ENCODE results near the gene ARL8A.
"Not testable (repeated sequence)": the region's sequence is repeated elsewhere in the genome, so short reads cannot be mapped to it uniquely, and the experiment has no call there.

ARL8A gene

DNA sequence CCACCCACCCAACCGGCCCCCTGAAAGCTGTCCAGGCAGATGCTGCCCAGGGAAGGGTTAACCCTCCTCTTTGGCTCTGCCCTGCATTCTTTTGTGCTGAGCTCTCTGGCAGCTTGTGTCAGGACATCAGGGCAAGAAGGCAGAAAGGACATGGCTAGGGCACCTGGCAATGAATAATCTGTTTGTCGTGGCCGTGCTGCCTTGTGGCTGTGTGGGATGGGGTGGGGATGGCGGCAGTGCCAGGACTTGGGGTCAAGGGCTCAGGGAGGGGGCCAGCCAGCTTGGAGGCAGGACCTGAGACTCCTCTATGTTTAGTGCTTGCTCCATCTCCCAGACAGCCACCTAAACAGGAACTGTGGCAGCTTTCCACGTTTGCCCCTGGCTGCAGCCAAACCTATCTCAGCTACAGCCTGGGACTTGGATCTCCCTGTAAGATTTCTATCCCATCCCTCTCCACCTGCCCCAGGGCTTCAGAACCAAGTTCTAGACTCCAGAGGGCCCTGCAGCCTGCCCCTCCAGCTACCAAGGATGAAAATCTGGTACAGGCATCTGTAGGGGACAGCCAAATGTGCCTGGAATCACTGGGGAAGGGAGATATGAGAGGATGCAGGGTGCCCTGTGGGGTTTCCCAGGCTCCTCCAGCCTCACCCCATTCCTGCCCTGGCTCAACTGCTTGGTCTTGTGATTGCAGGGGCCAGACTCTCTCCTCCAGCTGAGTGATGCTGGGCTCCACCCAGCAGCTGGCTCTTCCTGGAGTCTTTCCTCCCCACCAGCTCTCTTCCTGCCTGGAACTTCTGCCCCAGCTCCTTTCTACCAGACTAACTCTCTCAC, 31.5 kb downstream of the ARL8A start:
- DNase-seq: peak in 1 of 14 donors; percentile 45

DNA sequence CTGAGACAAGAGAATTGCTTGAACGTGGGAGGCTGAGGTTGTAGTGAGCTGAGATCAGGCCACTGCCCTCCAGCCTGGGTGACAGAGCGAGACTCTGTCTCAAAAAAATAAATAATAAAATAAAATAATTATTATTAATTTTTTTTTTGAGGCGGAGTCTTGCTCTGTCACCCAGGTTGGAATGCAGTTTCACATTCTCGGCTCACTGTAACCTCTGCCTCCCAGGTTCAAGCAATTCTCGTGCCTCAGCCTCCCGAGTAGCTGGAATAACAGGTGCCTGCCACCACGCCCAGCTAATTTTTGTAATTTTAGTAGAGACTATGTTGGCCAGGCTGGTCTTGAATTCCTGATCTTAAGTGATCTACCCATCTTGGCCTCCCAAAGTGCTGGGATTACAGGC, 32.9 kb downstream of the ARL8A start:
- not testable (repeated sequence) for DNase-seq

DNA sequence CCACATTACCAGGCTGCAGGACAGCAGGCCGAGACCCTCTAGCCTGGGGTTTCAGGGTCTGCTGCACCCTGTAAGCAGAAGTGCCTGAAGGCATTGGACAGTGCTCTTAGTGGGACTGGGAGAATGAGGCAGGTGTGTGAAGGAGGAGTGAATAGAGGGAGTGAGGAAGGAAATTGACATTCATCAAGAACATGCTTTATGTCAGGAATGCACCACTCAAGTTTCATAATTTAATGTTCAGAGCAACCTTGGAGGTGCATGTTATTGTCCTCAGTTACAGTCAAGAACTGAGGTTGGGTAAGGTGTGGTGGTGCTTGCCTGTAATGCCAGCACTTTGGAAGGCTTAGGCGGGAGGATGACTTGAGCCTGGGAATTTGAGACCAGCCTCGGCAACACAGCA, 33.6 kb downstream of the ARL8A start:
- DNase-seq: no peak

DNA sequence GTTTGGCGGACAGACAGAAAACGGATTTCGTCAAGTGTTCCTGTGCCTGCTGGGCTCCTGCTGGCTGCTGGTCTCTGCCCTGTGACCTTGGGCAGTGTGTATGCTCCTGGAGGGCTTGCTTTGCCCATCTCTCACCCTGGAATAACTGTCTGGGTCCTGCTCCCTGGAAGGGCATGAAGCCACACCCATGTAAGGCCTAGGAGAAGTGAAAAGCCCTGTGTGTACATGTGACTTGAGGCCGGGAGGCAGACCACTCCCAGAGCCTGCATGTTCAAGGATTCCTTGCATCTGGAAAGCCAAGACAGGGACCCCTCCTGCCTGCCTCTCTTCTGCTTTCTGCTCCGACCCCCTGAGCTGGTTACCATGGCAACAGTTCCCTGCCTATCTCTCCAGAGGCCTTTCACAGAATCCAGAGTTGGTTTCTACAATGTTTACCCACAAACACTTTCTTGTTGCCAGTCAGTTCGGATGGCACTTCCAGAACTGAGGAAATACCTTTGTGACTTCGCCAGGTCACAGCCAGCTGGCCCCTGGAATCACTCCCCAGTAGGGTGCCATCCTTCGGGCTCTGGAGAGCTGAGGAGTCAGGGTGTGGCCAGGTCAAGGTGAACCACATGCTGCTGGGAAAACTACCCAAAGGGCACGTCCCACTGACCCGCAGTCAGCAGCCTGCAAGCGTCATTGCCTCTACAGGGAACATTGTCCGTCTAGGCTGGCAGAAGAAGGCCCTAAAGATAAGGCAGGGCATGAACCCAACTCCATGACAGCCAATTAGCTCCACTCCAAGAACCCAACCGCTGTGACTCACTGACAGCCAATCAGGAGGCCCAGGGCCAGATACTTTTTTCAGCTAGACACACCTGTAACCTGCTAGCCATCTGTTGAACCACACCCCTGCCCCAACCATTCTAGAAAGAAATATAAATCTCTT, 36.5 kb downstream of the ARL8A start:
- DNase-seq: no peak

DNA sequence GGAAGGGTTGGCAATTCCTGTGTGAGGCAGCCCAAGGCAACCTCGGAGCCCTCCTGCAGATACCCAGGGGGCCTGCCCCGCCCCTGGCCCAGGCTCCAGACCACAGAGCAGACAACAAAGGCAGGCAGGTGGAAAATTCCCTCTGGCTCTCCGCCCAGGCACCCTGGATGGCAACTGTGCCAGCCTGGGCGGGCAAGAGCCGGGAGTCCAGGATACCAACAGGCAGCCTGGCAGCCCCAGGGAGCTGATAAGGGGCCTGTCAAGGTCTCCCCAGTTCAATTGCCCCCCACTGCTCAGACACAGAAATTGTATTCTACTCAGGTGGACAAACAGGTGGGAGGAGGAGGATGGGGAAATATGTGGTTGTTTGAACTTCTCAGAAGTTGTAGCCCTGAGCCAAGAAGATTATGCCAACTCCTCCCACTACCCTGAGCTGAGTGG, 37.2 kb downstream of the ARL8A start:
- DNase-seq: no peak

DNA sequence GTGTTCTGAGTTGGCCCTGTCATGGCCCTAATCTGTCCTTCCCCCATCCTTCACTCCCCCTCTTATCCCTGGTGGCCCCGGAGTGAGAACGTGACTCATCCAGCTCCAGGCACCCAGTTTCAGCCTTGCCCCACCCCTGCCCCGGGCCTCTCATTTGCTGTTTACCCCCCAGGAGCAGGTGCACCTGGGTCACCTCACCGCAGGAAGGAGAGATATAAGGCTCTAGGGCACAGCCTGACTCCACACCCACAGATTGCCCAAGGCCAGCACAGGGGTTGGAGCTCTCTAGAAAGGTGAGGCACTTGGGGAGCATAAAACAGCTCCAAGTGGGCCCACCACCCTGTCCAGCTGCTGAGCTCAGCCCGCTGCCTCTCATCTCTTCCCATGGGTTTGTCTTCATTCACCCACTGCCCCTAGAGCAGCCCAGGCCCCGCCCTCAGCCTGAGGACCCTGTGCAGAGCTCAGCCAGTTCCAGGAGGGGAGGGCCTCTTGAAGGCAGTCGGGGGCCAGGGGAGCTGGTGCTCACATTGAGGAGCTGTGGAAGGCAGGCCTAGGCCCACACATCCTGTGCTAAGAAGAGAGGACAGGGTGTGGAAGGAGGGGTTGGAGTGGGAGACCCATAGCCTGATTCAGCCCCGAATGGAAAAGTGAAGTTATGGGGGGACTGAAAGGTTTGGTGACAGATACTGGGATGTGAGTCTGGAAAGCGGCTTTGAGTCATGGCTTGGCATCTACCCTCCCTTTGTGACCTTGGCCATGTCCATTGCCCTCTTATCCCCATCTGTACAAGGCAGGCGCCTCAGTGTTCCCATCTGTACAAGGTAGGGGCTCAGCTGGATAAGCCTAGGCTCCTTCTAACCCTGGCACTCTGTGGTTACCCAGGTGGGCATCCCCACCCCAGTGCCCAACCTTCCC, 37.9 kb downstream of the ARL8A start:
- no peak for DNase-seq

DNA sequence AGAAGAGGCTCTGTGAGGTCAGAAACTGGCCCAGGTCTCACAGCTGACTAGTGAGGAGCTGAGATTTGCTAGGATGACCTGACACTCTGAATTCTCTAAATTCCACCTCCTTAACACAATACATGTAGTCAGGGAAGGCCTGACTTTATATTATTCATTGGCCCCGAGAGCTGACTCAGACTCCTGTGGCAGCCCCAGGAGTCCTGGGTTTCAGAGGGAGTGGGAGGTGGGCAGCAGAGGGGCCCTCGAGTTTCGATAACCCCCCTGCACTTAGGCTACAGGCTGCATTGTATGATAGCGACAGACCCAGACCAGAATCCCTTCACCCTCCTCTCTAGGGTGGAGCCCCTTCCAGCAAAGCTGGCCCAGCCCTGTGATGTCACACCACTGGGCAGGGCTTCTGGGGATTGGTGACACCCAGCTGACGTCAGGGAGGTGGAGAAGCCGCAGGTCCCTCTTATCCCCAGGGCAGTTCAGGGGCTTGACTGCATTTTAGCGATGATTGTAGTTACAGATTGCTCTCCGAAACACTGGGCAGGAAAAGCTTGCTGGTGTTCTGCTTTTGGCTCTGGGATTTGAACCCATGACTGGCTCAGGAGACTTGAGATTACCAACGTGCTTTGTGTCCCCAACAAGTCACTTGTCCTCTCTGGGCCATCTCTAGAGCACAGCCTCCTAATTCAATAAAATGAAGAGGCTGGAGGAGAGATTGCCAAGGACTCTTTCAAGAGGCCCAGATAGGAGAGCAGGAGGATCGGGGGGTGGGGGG, 38.8 kb downstream of the ARL8A start:
- DNase-seq: no peak

DNA sequence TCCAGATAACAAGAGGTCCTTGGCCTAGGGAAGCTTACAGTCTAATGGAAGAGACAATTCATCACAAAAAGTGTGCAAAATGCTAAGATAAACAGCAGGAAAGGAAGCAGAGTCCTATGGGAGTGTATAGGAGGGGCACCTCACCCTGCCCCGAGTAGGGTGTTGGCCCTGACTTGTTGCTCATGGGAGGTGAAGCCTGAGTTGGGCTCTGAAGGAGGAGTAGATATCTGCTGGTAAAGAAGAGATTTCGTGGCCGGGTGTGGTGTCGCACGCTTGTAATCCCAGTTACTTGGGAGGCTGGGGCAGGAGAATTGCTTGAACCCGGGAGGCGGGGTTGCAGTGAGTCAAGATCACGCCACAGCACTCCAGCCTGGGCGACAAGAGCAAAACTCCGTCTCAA, 40.5 kb downstream of the ARL8A start:
- DNase-seq: no peak

DNA sequence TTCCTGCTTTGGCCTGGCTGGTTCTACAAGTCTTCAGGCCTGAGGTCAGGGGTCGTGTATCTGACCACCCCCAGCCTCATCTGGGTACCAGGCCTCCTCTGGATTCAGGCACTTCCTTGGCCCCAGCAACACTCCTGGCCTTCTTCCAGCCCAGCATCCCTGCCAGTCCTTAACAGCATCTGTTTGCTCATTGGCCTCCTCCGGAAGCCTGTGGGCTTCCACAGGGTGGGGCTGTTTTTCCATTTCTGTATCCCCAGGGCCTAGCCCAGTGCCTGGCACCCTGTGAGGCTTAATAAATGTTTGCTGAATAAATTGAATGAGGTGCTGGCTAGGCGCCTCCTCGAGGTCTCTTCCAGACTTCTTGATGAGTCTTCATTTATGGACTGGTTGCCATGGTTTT, 43.4 kb downstream of the ARL8A start:
- peak in 1 of 14 donors; percentile 50 for DNase-seq

DNA sequence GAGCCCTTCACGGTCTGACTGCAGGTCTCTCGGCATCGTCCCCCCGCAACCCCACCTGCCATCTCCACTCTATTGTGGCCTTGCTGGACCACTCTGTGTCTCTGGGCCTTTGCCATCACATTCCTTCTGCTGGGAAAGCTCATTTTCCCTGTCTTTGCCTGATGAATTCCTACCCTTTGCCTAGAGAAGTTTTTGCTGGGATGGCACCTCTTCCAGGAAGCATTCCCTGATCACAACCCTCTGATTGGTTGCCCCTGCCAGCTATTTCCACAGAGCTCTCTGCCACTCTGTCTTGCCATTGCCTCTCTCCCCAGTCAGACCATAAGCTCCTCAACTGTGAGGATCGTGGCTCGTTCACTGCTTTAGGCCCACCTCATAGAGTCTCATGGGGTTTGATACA, 50.7 kb downstream of the ARL8A start:
- DNase-seq: no peak

DNA sequence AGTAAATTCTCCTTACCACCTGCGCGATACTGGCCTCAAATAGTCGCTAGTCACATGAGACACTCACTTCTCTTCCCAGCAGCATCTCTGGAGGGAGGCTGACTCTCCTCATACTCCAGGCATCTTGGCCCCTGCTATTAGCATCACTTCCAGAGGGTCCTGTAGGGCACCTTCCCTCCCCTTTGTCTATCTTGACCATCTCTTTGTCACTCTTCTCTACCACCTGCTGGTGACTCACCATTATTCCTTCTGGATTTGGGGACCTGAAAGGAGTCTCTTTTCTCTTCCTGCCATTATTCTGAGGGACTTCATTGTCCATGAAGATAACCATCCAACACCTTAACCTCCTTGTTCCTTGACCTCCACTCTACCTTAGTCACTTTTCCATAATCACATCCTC, 53.5 kb downstream of the ARL8A start:
- DNase-seq: no peak

DNA sequence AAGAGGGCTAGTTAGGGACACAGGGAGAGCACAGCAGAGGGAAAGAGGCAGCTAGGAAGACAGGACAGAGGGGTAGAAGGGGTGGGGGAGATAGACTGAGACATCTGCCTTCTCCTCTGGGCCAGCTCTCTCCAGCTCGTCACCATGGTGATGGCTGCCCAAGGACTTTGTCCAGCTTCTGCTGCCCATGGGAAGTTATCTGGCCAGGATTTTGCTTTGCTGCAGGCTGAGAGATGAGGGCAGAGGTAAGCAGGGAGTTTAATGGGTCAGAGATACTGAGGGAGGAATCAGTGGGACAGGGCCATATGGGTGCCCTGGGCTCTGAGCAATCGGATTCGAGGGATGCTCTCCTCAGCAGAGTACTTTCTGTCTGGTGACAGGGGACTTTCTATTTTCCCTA, 56.3 kb downstream of the ARL8A start:
- peak in 3 of 14 donors; percentile 14 to 22 (median 19) for DNase-seq

DNA sequence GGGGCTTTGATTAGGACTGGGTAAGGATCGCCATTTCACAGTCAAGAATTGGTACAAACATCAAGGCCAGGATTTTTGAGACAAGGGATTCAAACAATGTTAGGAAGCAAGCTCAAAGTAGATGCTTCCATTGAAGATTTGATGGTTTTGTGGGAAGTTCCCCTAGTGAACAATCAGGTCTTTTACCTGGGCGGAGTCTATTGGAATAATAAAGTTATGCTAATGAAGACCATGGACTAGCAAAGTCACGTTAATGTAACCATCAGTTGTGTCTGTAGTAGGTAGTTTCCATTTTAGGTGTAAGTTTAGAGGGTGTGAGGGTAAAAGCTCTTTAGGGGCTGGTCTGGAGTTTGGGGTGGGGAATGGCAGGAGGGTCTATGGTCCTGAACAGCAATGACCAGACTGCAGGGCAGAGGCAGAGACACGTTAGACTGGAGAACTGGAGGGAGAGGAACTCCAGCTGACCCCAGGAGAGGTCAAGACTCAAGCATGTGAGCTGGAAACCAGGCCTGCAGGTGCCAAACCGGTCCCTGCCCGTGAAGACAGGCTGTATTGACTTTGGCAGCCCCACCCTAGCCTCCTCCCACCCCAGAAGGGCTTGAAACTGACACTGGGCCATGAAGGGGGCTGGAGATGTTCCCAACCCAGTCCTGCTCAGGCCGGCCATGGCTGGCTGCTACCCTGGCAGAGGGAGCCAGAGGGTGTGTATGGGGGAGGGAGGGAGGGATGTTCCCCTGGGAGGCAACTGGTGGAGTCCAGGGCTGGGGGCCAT, 57.8 kb downstream of the ARL8A start:
- peak in 2 of 14 donors; percentile 7 to 9 for DNase-seq

DNA sequence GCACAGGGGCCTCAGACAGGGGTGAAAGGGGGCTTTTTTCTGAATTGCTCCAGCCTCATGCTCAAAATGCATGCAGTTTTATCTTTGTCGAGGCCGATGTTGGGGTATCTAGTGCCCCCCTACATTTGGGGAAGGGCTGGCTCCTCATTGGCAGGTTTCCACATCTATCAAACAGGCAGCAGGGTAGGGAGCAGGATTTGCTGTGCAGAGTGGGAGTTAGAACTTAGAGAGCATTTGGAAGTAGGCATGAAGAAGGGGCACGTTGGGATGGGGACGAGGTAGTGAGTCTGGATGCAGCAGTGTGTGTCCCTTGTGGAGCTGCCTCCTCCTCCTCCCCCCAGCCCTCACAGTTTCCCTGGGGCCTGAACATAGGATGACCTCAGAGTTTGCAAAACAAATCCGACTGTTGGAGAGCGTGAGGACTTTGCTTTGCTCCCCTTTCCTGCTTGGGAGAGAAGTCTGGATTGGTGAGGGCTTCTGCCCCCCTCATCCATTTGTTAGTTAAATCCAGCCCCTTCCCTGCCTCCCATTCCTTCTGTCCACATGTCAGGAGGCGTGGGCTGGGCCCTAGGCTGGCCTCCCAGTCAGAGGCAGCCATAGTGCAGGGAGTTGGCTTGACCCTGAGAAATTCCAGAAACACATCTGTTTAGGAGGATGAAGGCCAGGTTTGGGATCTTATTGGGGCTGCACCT, 58.7 kb downstream of the ARL8A start:
- peak in 11 of 14 donors; percentile 35 to 81 (median 64) for DNase-seq

DNA sequence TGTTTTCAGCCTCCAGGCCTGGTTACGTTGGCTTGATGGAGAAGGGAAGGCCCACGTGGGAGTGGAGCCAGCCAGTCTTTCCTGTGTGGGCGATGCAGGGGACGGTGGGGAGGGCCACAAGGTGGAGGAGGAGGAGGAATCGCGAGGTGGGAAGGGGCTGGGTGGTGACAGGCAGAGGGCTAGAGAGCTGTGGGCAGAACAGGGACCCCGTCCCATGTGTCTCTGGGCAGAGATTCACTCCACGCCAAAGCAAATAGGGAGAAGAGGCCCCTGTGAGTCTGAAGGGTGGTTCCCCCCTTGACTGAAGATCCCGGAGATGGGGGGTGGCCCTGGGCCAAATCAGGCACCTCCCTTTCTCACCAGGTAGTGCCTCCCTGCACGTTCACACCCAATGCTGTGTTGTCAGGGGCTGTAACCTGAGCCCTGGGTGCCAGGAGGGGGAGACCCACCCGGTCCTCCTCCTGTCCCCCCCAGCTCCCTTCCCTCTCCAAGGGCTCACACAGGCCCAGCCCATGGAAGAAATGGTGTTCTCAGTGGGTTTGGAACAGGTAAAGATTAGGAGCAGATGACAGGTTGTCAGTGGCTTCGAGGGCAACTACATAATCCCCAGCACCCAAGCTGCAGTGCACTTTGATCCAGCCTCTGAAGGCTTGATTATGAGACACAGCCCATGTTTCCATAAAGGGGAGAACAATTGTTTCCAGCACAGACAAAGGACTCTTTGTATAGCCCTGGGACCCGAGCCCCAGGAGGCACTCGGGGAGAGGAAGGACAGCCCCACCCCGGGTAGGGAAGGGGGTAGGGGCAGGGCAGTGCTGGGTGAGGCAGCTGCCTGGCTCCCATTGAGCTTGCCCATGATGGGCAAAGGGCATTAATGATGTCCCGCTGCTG, 59.5 kb downstream of the ARL8A start:
- peak in 12 of 14 donors; percentile 23 to 87 (median 74) for DNase-seq

Data from C1 segment of cervical spinal cord (tissue), 14 donors.